B cell (primary cell): ENCODE measurements around the gene TWF1. TPM values are rescaled to one million over a fixed set of nuclear protein-coding genes. Genes with fewer than 3 reads are reported as not detected.

Experiments used
- ATAC-seq: fragments of 200-7000 bp; cut with Tn5 transposase; one replicate; pipeline ENCODE4 v1.10.0; 2021; ENCODE audit warnings: low read depth, mild to moderate bottlenecking, moderate number of reproducible peaks, moderate library complexity
- CTCF ChIA-PET: fragments of 350-600 bp; sonication (Branson Sonifier 250); formaldehyde crosslinking; loops from one replicate; lab custom pipeline; 2021; ENCODE audit warnings: antibody characterized with exemption, inconsistent platforms; lab: Charles Lee
- POLR2A ChIA-PET: fragments of 350-600 bp; sonication (Branson Sonifier 250); formaldehyde crosslinking; loops from one replicate; lab custom pipeline; 2021; ENCODE audit warnings: antibody characterized with exemption; lab: Charles Lee
- DNase-seq: peaks from one replicate; pipeline ENCODE4 v3.0.0; 2013
- H2AFZ ChIP-seq: 2 replicates; pipeline ENCODE4 v1.6.1; 2012; ENCODE audit warnings: mild to moderate bottlenecking, low read depth, low read length; ENCODE audit not compliant: insufficient read depth, poor library complexity, severe bottlenecking
- H3K27ac ChIP-seq, 2 donors: 1 replicate in 1 of 2; 2 replicates in 1 of 2; pipeline ENCODE4 v1.5.1; 2012 to 2013; ENCODE audit warnings: low read length in 2 of 2, mild to moderate bottlenecking in 2 of 2, moderate library complexity in 1 of 2
- H3K27me3 ChIP-seq, 4 experiments: fragments of 200-600 bp in 1 of 4; sonication (generic) in 1 of 4; replicated peaks in 1 of 4; 1 replicate in 2 of 4; 2 replicates in 2 of 4; pipeline versions ENCODE4 v1.6.1 to v1.7.0; 2013 to 2016; ENCODE audit warnings: low read length in 3 of 4, mild to moderate bottlenecking in 2 of 4, mixed read lengths in 1 of 4, moderate library complexity in 1 of 4; ENCODE audit not compliant: insufficient read depth in 4 of 4, control insufficient read depth in 3 of 4; ENCODE audit errors: control extremely low read depth in 1 of 4
- H3K36me3 ChIP-seq, 2 experiments: replicated peaks in 1 of 2; 1 replicate in 1 of 2; 2 replicates in 1 of 2; pipeline versions ENCODE4 v1.6.1 to v1.7.1; 2013; ENCODE audit warnings: low read length in 1 of 2; ENCODE audit not compliant: insufficient read depth in 2 of 2, control insufficient read depth in 1 of 2; ENCODE audit errors: control extremely low read depth in 1 of 2, extremely low read depth in 1 of 2
- H3K4me1 ChIP-seq, 2 donors: fragments of 200-600 bp in 1 of 2; sonication (generic) in 1 of 2; 1 replicate in 1 of 2; 2 replicates in 1 of 2; pipeline versions ENCODE4 v1.5.1 to v1.6.1; 2013 to 2017; ENCODE audit warnings: low read length in 2 of 2; ENCODE audit not compliant: control insufficient read depth in 2 of 2, insufficient read depth in 2 of 2
- H3K4me2 ChIP-seq: replicated peaks from 2 replicates; pipeline ENCODE3; 2012; ENCODE audit warnings: mild to moderate bottlenecking, low read depth, low read length; ENCODE audit not compliant: poor library complexity, severe bottlenecking
- H3K4me3 ChIP-seq, 5 experiments: fragments of 200-600 bp in 1 of 5; sonication (generic) in 1 of 5; 1 replicate in 3 of 5; 2 replicates in 2 of 5; pipeline versions ENCODE4 v1.5.1 to v1.7.0; 2011 to 2016; ENCODE audit warnings: low read length in 4 of 5, mild to moderate bottlenecking in 4 of 5, low read depth in 2 of 5, control low read depth in 1 of 5, moderate library complexity in 1 of 5; ENCODE audit not compliant: insufficient read depth in 1 of 5; ENCODE audit errors: control extremely low read depth in 1 of 5, extremely low read depth in 1 of 5
- H3K79me2 ChIP-seq: fragments of 200-600 bp; sonication (generic); one replicate; pipeline ENCODE4 v1.6.0; 2016; ENCODE audit warnings: low read length; ENCODE audit not compliant: control insufficient read depth, insufficient read depth
- H3K9ac ChIP-seq: fragments of 200-600 bp; sonication (generic); 2 replicates; pipeline ENCODE4 v1.6.1; 2017; ENCODE audit warnings: mild to moderate bottlenecking, low read length, moderate library complexity
- H3K9me3 ChIP-seq, 3 donors: one replicate each; pipeline versions ENCODE4 v1.6.1 to v1.7.1; 2013; ENCODE audit warnings: low read length in 2 of 3; ENCODE audit not compliant: control insufficient read depth in 2 of 3, insufficient read depth in 1 of 3; ENCODE audit errors: control extremely low read depth in 1 of 3
- H4K20me1 ChIP-seq: 2 replicates; pipeline ENCODE4 v1.6.0; 2012; ENCODE audit warnings: mild to moderate bottlenecking, low read length; ENCODE audit not compliant: insufficient read depth, control insufficient read depth, poor library complexity, severe bottlenecking
- H3K27ac Mint-ChIP-seq: one replicate; pipeline ENCODE4 v1.8.0; 2021; ENCODE audit warnings: mixed read lengths
- H3K27me3 Mint-ChIP-seq: one replicate; pipeline ENCODE4 v1.8.0; 2021; ENCODE audit warnings: mixed read lengths
- H3K4me1 Mint-ChIP-seq: one replicate; pipeline ENCODE4 v1.8.0; 2021; ENCODE audit warnings: mixed read lengths
- H3K4me3 Mint-ChIP-seq: one replicate; pipeline ENCODE4 v1.8.0; 2021; ENCODE audit warnings: mixed read lengths
- H3K9me3 Mint-ChIP-seq: one replicate; pipeline ENCODE4 v1.8.0; 2022; ENCODE audit warnings: mixed read lengths; ENCODE audit not compliant: insufficient read depth
- EZH2 ChIP-seq: IDR thresholded peaks from 2 replicates; pipeline ENCODE4 v1.6.1; 2012; ENCODE audit warnings: borderline replicate concordance, low read depth, mild to moderate bottlenecking, moderate library complexity, low read length; ENCODE audit not compliant: insufficient read depth, poor library complexity, severe bottlenecking
- WGBS: methylation state at CpG from one replicate; pipeline ENCODE4 v1.1.5; 2013; ENCODE audit warnings: missing lambda C conversion rate; ENCODE audit not compliant: insufficient coverage; 5-methylcytosine and 5-hydroxymethylcytosine counted together
- intact Hi-C: fragments of 100-400 bp; cut with micrococcal nuclease; formaldehyde crosslinking; loops from one replicate; pipeline ENCODE4 v1.10.0; 2022
- polyA plus RNA-seq: library from polyadenylated mRNA; depleted of rRNA; stranded (reverse); fragments of >200 nt; gene quantifications from 2 replicates; pipeline ENCODE4 v1.2.3, GENCODE V29; 2012
- total RNA-seq, 2 donors: library from RNA; stranded (reverse); fragments of 120-200 nt in 1 of 2; gene quantifications; 1 replicate in 1 of 2; 2 replicates in 1 of 2; pipeline versions ENCODE4 v1.2.3 to v1.2.4, GENCODE V29; 2013 to 2022
- TF ChIP-seq, protein P1 (sequence below): fragments of 200-600 bp; IDR thresholded peaks from one replicate; pipeline ENCODE4 v1.8.0; 2022; ENCODE audit warnings: antibody characterized with exemption, mild to moderate bottlenecking

TWF1 gene
- total and polyA plus RNA-seq, 2 donors (not counting 1 experiment from before 2014, with no cell fraction given): 19.6 to 34.3 TPM

DNA sequence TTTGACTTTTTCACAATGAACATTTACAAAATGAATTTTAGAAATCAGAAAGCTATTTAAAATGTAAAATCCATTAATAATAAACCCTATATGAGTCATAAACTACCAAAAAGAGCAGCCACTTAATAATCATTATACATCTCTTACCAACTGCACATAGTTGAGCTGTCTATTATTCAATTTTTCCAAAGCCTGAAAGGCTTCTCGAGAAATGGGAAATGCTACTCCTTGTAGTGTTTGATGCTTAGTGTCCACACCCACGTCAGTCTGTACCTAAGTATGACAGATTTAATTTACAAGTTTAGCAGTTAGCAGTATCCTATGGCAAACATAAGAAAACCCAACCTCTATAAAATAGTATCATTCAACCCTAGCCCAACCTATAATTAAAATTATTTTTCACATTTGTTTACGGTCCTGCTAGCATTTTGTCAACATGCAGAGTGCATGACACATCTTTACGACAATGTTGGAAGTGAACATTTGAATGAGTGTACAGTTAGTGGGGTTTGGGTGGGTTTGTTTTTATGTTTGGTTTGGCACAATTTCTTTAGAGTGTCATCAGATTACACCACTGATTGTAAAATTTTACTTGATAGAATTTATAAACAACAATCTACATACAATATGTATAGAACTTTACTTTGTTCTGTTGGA, 8.4 kb downstream of the TWF1 start:
- ChIA-PET CTCF (interaction anchor here (1.2 to 1.6 kb wide), 3 partner anchors 9 to 21 kb away, joined by 3 read pairs; no protein-coding TSS in a partner anchor), POLR2A (no interaction called here)
- no peaks in the 10 kb centered on the region for H3K27me3 ChIP-seq
- no peak overlapping the region for H3K27ac ChIP-seq
- Mint-ChIP-seq H3K27ac (no peak overlapping the region), H3K27me3 (no peaks in the 10 kb centered on the region), H3K4me1 (peaks cover 10% of the 10 kb centered on the region), H3K9me3 (no peaks in the 10 kb centered on the region), H3K4me3 (no peak overlapping the region)
- peaks cover 9% of the 10 kb centered on the region for H3K79me2 ChIP-seq
- H3K4me2 ChIP-seq: no peak overlapping the region
- peaks cover 6 to 11% of the 10 kb centered on the region in 2 donors for H3K4me1 ChIP-seq
- DNase-seq (no peak), ATAC-seq (no peak)
- intact Hi-C loops: no loop called here
- H4K20me1 ChIP-seq: no peaks in the 10 kb centered on the region
- WGBS: no CpG with 5 or more reads among the region's 4 CpGs
- peaks cover 8 to 66% of the 10 kb centered on the region in 2 experiments for H3K36me3 ChIP-seq
- H2AFZ ChIP-seq: no peak overlapping the region
- TF ChIP-seq EZH2: no peak
- TF ChIP-seq, protein P1, sequence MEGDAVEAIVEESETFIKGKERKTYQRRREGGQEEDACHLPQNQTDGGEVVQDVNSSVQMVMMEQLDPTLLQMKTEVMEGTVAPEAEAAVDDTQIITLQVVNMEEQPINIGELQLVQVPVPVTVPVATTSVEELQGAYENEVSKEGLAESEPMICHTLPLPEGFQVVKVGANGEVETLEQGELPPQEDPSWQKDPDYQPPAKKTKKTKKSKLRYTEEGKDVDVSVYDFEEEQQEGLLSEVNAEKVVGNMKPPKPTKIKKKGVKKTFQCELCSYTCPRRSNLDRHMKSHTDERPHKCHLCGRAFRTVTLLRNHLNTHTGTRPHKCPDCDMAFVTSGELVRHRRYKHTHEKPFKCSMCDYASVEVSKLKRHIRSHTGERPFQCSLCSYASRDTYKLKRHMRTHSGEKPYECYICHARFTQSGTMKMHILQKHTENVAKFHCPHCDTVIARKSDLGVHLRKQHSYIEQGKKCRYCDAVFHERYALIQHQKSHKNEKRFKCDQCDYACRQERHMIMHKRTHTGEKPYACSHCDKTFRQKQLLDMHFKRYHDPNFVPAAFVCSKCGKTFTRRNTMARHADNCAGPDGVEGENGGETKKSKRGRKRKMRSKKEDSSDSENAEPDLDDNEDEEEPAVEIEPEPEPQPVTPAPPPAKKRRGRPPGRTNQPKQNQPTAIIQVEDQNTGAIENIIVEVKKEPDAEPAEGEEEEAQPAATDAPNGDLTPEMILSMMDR: no peak
- no peak overlapping the region for H3K4me3 ChIP-seq
- no peaks in the 10 kb centered on the region for H3K9me3 ChIP-seq
- no peak overlapping the region for H3K9ac ChIP-seq

DNA sequence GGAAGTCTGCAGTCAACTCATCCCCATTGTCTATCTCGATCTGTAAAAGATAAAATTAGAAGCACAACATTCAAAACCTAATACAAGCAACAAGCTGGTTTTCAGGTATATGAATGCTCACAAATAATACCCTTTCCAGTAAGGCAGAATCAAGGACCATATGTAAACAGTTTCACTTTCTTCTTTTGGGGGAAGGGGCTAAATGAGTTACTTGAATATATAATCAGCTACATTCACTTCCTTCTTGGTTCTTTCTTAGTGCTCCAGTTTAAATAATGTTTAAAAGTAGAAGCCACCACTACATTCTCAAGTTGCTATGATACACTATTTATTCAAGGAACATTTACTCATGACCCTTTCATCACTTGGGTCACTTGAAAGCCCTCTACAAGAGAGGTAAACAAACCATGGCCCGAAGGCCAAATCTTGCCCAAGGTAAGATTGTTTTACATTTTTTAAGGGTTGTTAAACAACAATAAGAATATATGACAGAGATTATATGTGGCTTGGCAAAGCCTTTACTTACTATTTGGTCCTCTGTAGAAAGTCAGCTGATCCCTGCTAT, 10.3 kb downstream of the TWF1 start:
- ATAC-seq (no peak), DNase-seq (peak; percentile 40)
- POLR2A ChIA-PET: no interaction called here
- H2AFZ ChIP-seq: no peak overlapping the region
- no peak overlapping the region for H3K4me3 ChIP-seq
- WGBS: no CpG with 5 or more reads among the region's 2 CpGs
- H3K4me1 Mint-ChIP-seq: peaks cover 12% of the 10 kb centered on the region
- peak overlapping the region; percentile 9 for H3K4me2 ChIP-seq
- no peaks in the 10 kb centered on the region for H3K79me2 ChIP-seq
- H3K9me3 ChIP-seq: no peaks in the 10 kb centered on the region
- H3K27me3 Mint-ChIP-seq: no peaks in the 10 kb centered on the region
- H3K9me3 Mint-ChIP-seq: no peaks in the 10 kb centered on the region
- H3K27ac ChIP-seq: peak overlapping the region; percentile 57 to 70
- TF ChIP-seq EZH2: no peak
- TF ChIP-seq, protein P1: no peak
- peaks cover 8 to 51% of the 10 kb centered on the region in 2 experiments for H3K36me3 ChIP-seq
- CTCF ChIA-PET: interaction anchor here (1.2 kb wide), 1 partner anchor 87 kb away, joined by 5 read pairs; no protein-coding TSS in a partner anchor
- no peak overlapping the region for H3K4me3 Mint-ChIP-seq
- H3K4me1 ChIP-seq: peaks cover 6 to 10% of the 10 kb centered on the region in 2 donors
- H3K9ac ChIP-seq: no peak overlapping the region
- no peaks in the 10 kb centered on the region for H3K27me3 ChIP-seq
- H3K27ac Mint-ChIP-seq: peak overlapping the region; percentile 33
- intact Hi-C loops: no loop called here
- H4K20me1 ChIP-seq: no peaks in the 10 kb centered on the region
